CD4-positive, CD25-positive, alpha-beta regulatory T cell (primary cell): ENCODE data around the gene ATAD3B. TPM values are rescaled to one million over a fixed set of nuclear protein-coding genes. Genes with fewer than 3 reads are reported as not detected.
"Not testable (repeated sequence)": the region's sequence is repeated elsewhere in the genome, so short reads cannot be mapped to it uniquely, and the experiment has no call there.

ENCODE experiments used
- ATAC-seq, 2 donors: fragments of 150-1000 bp; cut with Tn5 transposase; one replicate each; pipeline ENCODE4 v1.10.0; 2021; ENCODE audit warnings: low read depth in 2 of 2, moderate number of reproducible peaks in 2 of 2, moderate library complexity in 1 of 2
- DNase-seq, 3 donors: peaks; one replicate each; pipeline versions ENCODE4 v3.0.0 to v3.0.0-alpha.2; 2012 to 2022; ENCODE audit warnings: mixed read lengths in 1 of 3
- H3K27ac ChIP-seq: one replicate; pipeline ENCODE4 v1.7.0; 2013; ENCODE audit warnings: mild to moderate bottlenecking, low read length; ENCODE audit not compliant: insufficient read depth, poor library complexity, severe bottlenecking
- H3K27me3 ChIP-seq: one replicate; pipeline ENCODE4 v1.7.0; 2013; ENCODE audit warnings: low read length; ENCODE audit not compliant: control insufficient read depth, insufficient read depth
- H3K36me3 ChIP-seq: one replicate; pipeline ENCODE4 v1.7.0; 2013; ENCODE audit warnings: mild to moderate bottlenecking, low read length, moderate library complexity; ENCODE audit not compliant: control insufficient read depth, insufficient read depth
- H3K4me1 ChIP-seq: 2 replicates; pipeline ENCODE4 v1.7.0; 2013; ENCODE audit warnings: mild to moderate bottlenecking, low read length; ENCODE audit not compliant: insufficient read depth, control insufficient read depth, poor library complexity, severe bottlenecking
- H3K4me3 ChIP-seq: one replicate; pipeline ENCODE4 v1.7.0; 2013; ENCODE audit warnings: low read depth, mild to moderate bottlenecking, low read length, moderate library complexity
- H3K9me3 ChIP-seq, 2 experiments: 1 replicate in 1 of 2; 2 replicates in 1 of 2; pipeline ENCODE4 v1.7.0; 2013; ENCODE audit warnings: low read length in 2 of 2, mild to moderate bottlenecking in 1 of 2, moderate library complexity in 1 of 2; ENCODE audit not compliant: control insufficient read depth in 2 of 2
- H3K27ac Mint-ChIP-seq, 3 donors: one replicate each; pipeline ENCODE4 v1.8.0; 2020 to 2022; ENCODE audit warnings: mild to moderate bottlenecking in 3 of 3, mixed read lengths in 3 of 3, moderate library complexity in 2 of 3
- H3K27me3 Mint-ChIP-seq: one replicate; pipeline ENCODE4 v1.8.0; 2022; ENCODE audit warnings: mild to moderate bottlenecking, mixed read lengths
- H3K36me3 Mint-ChIP-seq: one replicate; pipeline ENCODE4 v1.8.0; 2020; ENCODE audit warnings: mixed read lengths
- H3K4me1 Mint-ChIP-seq, 4 donors: one replicate each; pipeline ENCODE4 v1.8.0; 2020 to 2022; ENCODE audit warnings: mixed read lengths in 4 of 4, mild to moderate bottlenecking in 1 of 4
- H3K4me3 Mint-ChIP-seq, 4 donors: one replicate each; pipeline ENCODE4 v1.8.0; 2020 to 2022; ENCODE audit warnings: mild to moderate bottlenecking in 4 of 4, mixed read lengths in 4 of 4, moderate library complexity in 3 of 4
- H3K9me3 Mint-ChIP-seq, 7 donors: one replicate each; pipeline ENCODE4 v1.8.0; 2020 to 2022; ENCODE audit warnings: mixed read lengths in 7 of 7, mild to moderate bottlenecking in 3 of 7, moderate library complexity in 2 of 7
- polyA plus RNA-seq, 4 donors: library from polyadenylated mRNA; unstranded; fragments of 300-500 nt; fragmentation: Illumina TruSeq; gene quantifications; one replicate each; pipeline ENCODE4 v1.2.3, GENCODE V29; 2021
- total RNA-seq: library from RNA; stranded (reverse); gene quantifications from one replicate; pipeline ENCODE4 v1.2.3, GENCODE V29; 2022

ATAD3B gene
- total and polyA plus RNA-seq, 5 donors from 2014 or later = 2.3 to 39.4 (median 3.6) TPM

DNA sequence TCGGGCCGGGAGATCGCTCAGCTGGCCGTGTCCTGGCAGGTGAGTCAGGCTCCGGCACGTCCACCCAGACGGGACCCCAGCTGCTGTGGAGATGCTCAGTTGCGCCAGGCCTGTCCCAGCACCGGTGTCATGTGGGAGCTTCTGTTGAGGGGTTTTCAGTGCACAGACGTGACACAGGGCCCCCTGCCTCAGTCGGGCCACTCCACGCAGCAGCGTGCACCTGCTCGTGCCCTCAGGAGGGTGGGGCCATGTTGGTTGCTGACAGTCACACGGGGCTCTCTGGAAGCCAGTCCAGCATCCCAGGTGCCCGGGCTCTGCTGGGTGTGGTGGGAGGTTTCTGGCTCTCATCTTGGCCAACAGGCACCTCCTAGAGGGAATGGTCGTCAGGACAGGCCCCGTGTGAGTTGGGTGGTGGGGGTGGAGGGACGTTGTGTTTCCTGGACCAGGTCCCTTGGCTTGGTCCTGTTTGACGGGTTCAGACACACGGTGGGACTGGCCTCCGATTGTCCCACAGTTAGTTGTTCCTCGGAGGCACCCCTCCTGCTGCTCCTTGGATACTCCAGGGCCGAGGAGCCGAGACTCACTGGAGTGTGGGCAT is 19.2 kb downstream of the ATAD3B start:
- Histone ChIP-seq H3K9me3 (peaks cover 0 to 13% of the 10 kb centered on the region in 2 experiments), H3K36me3 (peaks cover 32% of the 10 kb centered on the region), H3K27me3 (no peaks in the 10 kb centered on the region), H3K4me1 (no peaks in the 10 kb centered on the region), H3K4me3 (no peak overlapping the region), H3K27ac (no peak overlapping the region)
- peaks cover 17% of the 10 kb centered on the region for H3K36me3 Mint-ChIP-seq
- no peaks in the 10 kb centered on the region for H3K4me1 Mint-ChIP-seq
- no peak overlapping the region for H3K4me3 Mint-ChIP-seq
- H3K27me3 Mint-ChIP-seq = no peaks in the 10 kb centered on the region
- H3K9me3 Mint-ChIP-seq = peaks cover 0 to 10% (median 6%) of the 10 kb centered on the region in 7 donors
- no peak overlapping the region for H3K27ac Mint-ChIP-seq
- no peak for ATAC-seq
- DNase-seq = no peak

DNA sequence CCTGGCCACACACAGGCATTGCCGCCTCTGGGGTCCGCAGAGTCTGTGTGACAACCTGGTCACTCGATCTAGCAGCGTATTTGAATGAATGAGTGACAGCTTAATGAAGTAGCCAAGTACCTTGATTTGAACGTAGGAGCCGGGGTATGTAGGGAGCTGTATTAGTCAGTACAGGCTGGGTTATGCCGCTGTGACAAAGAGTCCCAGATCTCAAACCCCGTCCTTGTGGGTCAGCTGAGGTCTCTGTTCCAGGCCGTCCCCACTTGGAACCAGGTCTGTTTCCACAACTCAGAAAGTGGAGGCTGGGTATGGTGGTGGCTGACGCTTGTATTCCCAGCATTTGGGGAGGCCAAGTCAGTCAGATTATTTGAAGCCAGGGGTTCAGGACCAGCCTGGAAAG is 20.0 kb downstream of the ATAD3B start:
- H3K9me3 Mint-ChIP-seq = peaks cover 0 to 10% (median 6%) of the 10 kb centered on the region in 7 donors
- ATAC-seq (no peak), DNase-seq (no peak)
- Histone ChIP-seq H3K36me3 (peaks cover 32% of the 10 kb centered on the region), H3K4me3 (no peak overlapping the region), H3K4me1 (no peaks in the 10 kb centered on the region), H3K9me3 (peaks cover 0 to 13% of the 10 kb centered on the region in 2 experiments), H3K27ac (no peak overlapping the region), H3K27me3 (no peaks in the 10 kb centered on the region)
- H3K4me1 Mint-ChIP-seq = no peaks in the 10 kb centered on the region
- H3K27ac Mint-ChIP-seq = no peak overlapping the region
- peaks cover 17% of the 10 kb centered on the region for H3K36me3 Mint-ChIP-seq
- H3K27me3 Mint-ChIP-seq = no peaks in the 10 kb centered on the region
- no peak overlapping the region for H3K4me3 Mint-ChIP-seq

DNA sequence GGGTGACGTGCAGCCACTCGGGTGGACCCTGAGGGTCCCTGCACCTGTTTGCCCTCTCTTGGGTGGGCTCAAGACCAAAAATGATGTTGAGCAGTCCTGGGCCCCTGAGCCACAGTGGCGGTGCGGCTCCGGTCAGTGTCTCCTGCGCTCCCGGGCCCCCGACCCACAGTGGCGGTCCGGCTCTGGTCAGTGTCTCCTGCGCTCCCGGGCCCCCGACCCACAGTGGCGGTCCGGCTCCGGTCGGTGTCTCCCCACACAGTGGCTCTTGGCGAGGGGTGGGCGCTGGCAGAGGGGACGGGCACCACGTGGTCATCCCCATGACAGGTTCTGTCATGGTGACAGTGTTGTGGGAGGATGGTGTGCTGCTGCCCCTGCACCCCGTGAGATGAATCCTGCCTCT is 22.7 kb downstream of the ATAD3B start:
- Histone ChIP-seq H3K9me3 (peaks cover 0 to 13% of the 10 kb centered on the region in 2 experiments), H3K36me3 (peaks cover 26% of the 10 kb centered on the region)
- peaks cover 17% of the 10 kb centered on the region for H3K36me3 Mint-ChIP-seq
- H3K9me3 Mint-ChIP-seq, H3K4me3 ChIP-seq, H3K27me3 Mint-ChIP-seq, ATAC-seq, H3K27me3 ChIP-seq, DNase-seq, H3K27ac ChIP-seq, H3K27ac Mint-ChIP-seq, H3K4me3 Mint-ChIP-seq, H3K4me1 ChIP-seq, H3K4me1 Mint-ChIP-seq: not testable (repeated sequence)

DNA sequence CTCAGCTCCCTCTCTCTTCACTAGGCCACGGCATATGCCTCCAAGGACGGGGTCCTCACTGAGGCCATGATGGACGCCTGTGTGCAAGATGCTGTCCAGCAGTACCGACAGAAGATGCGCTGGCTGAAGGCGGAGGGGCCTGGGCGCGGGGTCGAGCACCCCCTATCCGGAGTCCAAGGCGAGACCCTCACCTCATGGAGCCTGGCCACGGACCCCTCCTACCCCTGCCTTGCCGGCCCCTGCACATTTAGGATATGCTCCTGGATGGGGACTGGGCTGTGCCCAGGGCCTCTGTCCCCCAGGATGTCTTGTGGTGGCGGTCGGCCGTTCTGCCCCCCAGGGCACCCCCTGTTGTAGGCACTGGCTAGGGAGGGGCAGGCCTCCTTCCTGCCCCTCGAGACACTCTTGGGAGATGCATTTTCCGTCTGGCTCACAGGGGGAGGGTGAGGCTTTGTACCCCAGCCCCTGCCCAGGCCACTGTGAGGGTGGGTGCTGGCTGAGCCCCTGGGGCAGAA is 24.0 kb downstream of the ATAD3B start:
- H3K27ac Mint-ChIP-seq, H3K9me3 Mint-ChIP-seq, H3K4me1 ChIP-seq, H3K4me3 Mint-ChIP-seq, H3K4me3 ChIP-seq, DNase-seq, H3K4me1 Mint-ChIP-seq, H3K27ac ChIP-seq, ATAC-seq, H3K27me3 Mint-ChIP-seq, H3K27me3 ChIP-seq: not testable (repeated sequence)
- H3K36me3 ChIP-seq = peaks cover 23% of the 10 kb centered on the region
- H3K36me3 Mint-ChIP-seq = peaks cover 17% of the 10 kb centered on the region
- H3K9me3 ChIP-seq = peaks cover 0 to 13% of the 10 kb centered on the region in 2 experiments

DNA sequence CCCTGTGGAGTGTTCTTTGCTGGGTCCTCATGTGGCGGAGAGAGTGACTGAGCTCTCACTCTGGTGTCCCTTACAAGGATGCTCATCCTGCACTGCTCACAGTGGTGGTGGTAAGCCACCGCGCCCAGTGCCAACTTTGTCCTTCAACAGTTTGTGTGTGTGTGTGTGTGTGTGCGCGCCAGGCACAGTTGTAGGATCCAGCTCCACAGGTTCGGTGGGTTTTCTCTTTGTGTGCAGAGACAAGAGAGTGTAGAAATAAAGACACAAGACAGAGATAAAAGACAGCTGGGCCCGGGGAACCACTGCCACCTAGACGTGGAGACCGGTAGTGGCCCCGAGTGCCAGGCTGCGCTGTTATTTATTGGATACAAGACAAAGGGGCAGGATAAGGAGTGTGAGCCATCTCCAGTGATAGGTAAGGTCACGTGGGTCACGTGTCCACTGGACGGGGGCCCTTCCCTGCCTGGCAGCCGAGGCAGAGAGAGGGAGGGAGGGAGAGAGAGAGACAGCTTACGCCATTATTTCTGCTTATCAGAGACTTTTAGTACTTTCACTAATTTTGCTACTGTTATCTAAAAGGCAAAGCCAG is 33.3 kb downstream of the ATAD3B start:
- H3K27ac Mint-ChIP-seq = peak overlapping the region; percentile 90 to 96 (median 94)
- ATAC-seq = peak; percentile 54 to 59
- not testable (repeated sequence) for H3K27me3 ChIP-seq, H3K9me3 ChIP-seq, H3K36me3 Mint-ChIP-seq, H3K9me3 Mint-ChIP-seq, H3K27me3 Mint-ChIP-seq, H3K4me3 ChIP-seq, H3K4me1 ChIP-seq, H3K36me3 ChIP-seq
- peak overlapping the region; percentile 81 to 91 (median 87) for H3K4me3 Mint-ChIP-seq
- peaks cover 4 to 20% (median 8%) of the 10 kb centered on the region in 4 donors for H3K4me1 Mint-ChIP-seq
- DNase-seq = peak; percentile 60 to 80 (median 75)
- H3K27ac ChIP-seq = peak overlapping the region; percentile 55

DNA sequence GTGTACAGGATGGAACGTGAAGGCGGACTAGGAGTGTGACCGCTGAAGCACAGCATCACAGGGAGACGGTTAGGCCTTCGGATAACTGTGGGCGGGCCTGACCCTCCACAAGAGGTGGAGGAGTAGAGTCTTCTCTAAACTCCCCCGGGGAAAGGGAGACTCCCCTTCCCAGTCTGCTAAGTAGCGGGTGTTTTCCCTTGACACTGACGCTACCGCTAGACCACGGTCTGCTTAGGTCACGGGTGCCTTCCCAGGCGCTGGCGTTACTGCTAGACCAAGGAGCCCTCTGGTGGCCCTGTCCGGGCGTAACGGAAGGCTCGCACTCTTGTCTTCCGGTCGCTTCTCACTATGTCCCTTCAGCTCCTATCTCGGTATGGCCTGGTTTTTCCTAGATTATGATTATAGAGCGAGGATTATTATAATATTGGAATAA is 33.8 kb downstream of the ATAD3B start:
- H3K27me3 Mint-ChIP-seq, H3K27me3 ChIP-seq, H3K9me3 ChIP-seq, H3K36me3 ChIP-seq, H3K4me1 ChIP-seq, H3K4me3 ChIP-seq, H3K36me3 Mint-ChIP-seq, H3K9me3 Mint-ChIP-seq: not testable (repeated sequence)
- Mint-ChIP-seq H3K4me1 (peaks cover 4 to 20% (median 8%) of the 10 kb centered on the region in 4 donors), H3K27ac (peak overlapping the region; percentile 90 to 96 (median 94)), H3K4me3 (peak overlapping the region; percentile 81 to 91 (median 87))
- DNase-seq (peak in 1 of 3 donors; percentile 13), ATAC-seq (peak; percentile 34 to 39)
- H3K27ac ChIP-seq = peak overlapping the region; percentile 55

DNA sequence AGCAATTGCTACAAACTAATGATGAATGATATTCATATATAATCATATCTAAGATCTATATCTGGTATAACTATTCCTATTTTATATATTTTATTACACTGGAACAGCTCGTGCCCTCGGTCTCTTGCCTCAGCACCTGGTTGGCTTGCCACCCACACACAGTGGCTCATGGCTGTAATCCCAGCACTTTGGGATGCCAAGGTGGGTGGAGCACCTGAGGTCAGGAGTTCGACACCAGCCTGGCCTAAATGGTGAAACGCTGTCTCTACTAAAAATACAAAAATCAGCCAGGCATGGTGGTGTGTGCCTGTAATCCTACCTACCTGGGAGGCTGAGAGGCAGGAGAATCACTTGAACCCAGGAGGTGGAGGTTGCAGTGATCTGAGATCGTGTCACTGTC is 34.2 kb downstream of the ATAD3B start:
- not testable (repeated sequence) for H3K36me3 ChIP-seq, H3K27me3 ChIP-seq, H3K9me3 Mint-ChIP-seq, ATAC-seq, DNase-seq, H3K4me3 ChIP-seq, H3K4me1 ChIP-seq, H3K36me3 Mint-ChIP-seq, H3K27me3 Mint-ChIP-seq, H3K9me3 ChIP-seq
- peak overlapping the region; percentile 55 for H3K27ac ChIP-seq
- Mint-ChIP-seq H3K4me3 (peak overlapping the region; percentile 81 to 91 (median 86)), H3K27ac (peak overlapping the region in 1 of 3 donors; percentile 90), H3K4me1 (peaks cover 4 to 22% (median 9%) of the 10 kb centered on the region in 4 donors)

DNA sequence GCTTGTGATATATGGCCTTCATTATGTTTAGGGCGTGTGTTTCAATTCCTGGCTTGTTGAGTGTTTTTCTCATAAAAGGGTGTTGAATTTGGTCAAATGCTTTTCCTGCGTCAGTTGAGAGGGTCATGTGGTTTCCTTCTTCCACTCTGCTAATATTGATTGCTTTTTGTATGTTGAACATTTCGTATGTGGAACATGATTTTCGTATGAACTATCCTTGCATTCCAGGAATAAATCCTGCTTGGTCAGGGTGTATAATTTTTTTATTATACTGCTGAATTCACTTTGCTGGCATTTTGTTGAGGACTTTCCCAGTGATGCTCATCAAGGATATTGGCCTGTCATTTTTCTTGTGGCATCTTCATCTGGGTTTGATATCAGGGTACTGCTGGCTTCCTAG is 35.7 kb downstream of the ATAD3B start:
- H3K36me3 ChIP-seq = no peaks in the 10 kb centered on the region
- no peaks in the 10 kb centered on the region for H3K9me3 ChIP-seq
- H3K9me3 Mint-ChIP-seq = peaks cover 0 to 4% (median 0%) of the 10 kb centered on the region in 7 donors
- H3K27ac Mint-ChIP-seq = no peak overlapping the region
- H3K4me1 Mint-ChIP-seq = peaks cover 4 to 27% (median 15%) of the 10 kb centered on the region in 4 donors
- peak overlapping the region in 1 of 4 donors; percentile 42 for H3K4me3 Mint-ChIP-seq
- H3K4me3 ChIP-seq = no peak overlapping the region
- ATAC-seq (no peak), DNase-seq (peak in 1 of 3 donors; percentile 13)
- H3K4me1 ChIP-seq = peaks cover 16% of the 10 kb centered on the region
- H3K36me3 Mint-ChIP-seq = no peaks in the 10 kb centered on the region
- no peaks in the 10 kb centered on the region for H3K27me3 ChIP-seq
- no peak overlapping the region for H3K27ac ChIP-seq
- H3K27me3 Mint-ChIP-seq = no peaks in the 10 kb centered on the region
